Stimulated activated CD4-positive, alpha-beta T cell treated with anti-CD3 and anti-CD28 coated beads, TNF-alpha, amount 100 ng/mL, for 48 hours (primary cell): ENCODE data around the gene HPRT1.
"Not testable (repeated sequence)": the region's sequence is repeated elsewhere in the genome, so short reads cannot be mapped to it uniquely, and the experiment has no call there.

Source experiments
- DNase-seq, 3 donors: peaks; one replicate each; pipeline ENCODE4 v3.0.0-alpha.2; 2020; ENCODE audit warnings: low read depth in 3 of 3

Gene HPRT1

GRCh38 chrX:134460005-134460861, at the start of gene HPRT1:
TSS of gene HPRT1 (plus strand) at chrX:134460165. CDS start at chrX:134460312, 147 bp downstream.
- peak; percentile 37 to 61 (median 58) for DNase-seq

DNA sequence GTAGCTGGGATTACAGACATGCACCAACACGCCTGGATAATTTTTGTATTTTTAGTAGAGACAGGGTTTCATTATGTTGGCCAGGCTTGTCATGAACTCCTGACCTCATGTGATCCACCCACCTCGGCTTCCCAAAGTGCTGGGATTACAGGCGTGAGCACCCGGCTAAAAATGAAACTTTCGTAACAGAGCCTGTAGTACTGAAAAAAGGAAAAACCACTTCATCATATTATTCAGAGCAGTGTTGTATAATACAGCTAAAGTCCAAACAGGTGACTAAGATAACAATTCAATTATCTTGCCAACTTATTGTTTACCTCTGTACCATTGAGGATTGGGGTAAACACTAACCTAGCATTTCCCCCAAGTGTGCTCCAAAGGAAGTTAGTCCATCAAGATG, 43.9 kb upstream of the HPRT1 start:
- DNase-seq: no peak

DNA sequence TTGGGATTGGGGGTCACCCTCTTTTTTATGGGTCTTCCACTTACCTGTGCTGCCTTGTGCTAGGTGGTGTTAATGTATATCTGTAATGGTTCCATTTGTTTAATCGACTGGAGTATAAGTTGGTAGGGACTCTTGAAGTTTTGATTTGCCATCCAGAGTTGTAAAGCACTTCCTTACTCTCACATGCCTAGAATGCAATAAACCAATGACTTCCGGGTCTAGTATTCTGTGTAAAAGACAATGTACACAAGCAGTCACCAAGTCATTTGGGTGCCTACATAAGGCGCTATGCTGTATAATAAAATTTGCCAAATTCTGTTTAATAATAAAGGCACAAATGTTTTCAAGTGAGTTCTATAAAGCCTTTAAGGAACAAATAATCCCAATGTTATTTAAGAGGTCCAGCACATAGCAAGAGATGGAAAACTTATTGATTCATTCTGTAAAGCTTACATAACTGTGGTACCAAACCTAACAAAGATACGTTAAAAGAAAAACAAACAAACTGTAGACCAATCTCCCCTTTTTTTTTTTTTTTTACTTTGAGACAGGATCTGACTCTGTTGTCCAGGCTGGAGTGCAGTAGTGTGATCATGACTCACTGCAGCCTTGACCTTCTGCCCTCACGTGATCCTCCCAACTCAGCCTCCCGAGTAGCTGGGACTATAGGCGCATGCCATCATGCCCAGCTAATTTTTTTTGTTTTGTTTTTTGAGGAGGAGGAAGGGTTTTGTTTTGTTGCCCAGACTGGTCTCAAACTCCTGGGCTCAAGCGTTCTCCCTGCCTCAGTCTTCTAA, 41.5 kb upstream of the HPRT1 start:
- no peak for DNase-seq

GRCh38 chrX:134419784-134420183, 40.2 kb upstream of the HPRT1 start:
- DNase-seq: no peak

DNA sequence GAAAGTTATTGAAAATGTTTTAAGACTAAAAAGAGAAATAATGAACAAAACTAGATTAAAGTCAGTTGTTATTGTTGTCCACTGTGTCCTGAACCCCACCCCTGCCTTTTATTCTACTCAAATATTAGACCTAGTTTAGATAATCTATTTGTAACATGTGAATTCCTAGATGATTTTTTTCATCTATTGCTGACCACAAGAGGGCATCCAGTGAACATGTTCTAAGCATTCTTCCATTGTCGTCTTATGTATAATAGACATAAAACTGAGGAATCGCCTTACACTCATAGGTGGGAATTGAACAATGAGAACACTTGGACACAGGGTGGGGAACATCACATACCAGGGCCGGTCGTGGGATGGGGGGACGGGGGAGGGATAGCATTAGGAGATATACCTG, 36.4 kb upstream of the HPRT1 start:
- no peak for DNase-seq

GRCh38 chrX:134426281-134426680, 33.7 kb upstream of the HPRT1 start:
- DNase-seq: no peak

- no peak for DNase-seq
Measured at GRCh38 chrX:134431894-134432293, 28.1 kb upstream of the HPRT1 start.

GRCh38 chrX:134435894-134436293, 24.1 kb upstream of the HPRT1 start:
- no peak for DNase-seq

DNA sequence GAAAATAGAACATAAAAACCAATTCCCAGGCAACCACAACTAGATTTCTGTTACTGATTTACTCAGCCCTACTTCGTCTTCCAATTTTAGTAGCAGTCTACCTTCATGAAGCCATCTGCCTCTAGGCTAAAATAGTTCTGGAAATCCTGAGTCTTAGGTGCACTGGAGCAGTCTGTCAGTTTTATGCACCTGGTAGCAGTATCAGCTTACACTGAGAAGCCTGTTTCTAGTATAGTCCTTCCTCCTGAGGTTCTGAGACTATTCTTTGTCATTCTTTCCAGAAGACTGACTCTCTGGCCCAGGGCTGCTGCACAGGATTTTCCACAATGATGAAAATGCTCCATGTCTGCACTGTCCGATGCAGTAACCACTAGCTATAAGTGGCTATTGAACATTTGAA, 16.9 kb upstream of the HPRT1 start:
- DNase-seq: no peak

- no peak for DNase-seq
Measured at GRCh38 chrX:134443461-134443860, 16.5 kb upstream of the HPRT1 start.

DNA sequence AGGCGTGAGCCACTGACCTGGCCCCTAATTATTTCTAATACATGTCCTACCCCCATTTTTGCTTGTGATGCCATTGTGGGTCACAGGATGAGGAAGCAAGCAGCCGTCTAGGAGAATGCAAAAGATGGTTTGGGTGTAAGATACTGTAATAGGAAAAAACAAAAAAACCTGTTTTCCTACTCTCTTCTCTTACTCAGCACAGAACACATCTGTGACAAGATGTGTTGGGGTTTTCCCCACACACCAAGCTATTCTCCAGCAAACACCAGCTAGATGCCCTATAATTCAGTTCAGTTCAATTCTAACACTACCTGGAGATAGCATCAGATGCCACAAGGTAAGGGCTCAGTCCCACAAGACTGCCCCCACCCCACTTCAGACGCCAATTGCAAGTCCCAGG, 15.3 kb upstream of the HPRT1 start:
- no peak for DNase-seq

- no peak for DNase-seq
Measured at GRCh38 chrX:134452596-134452995, 7.4 kb upstream of the HPRT1 start.

DNA sequence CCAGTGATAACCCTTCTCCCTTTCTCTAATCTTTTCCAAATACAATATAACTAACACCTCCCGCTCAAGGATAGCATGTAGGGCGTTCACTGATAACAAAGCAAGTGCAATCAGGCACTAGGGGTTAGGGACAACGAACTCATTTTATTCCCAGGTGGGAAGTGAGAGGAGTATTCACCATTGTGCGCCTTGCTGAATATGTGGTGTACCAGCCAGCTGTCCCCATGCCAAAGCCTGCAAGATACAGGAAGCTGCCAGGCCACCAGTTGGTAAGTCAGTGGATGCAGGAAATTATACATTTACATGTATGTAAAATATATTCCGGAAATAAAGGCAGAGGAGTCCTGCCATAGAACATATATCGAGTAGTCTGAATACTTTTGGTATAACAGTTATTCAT, 6.3 kb upstream of the HPRT1 start:
- DNase-seq: no peak

GRCh38 chrX:134454506-134454905, 5.5 kb upstream of the HPRT1 start:
- DNase-seq: no peak

- no peak for DNase-seq
Measured at GRCh38 chrX:134457708-134458107, 2.3 kb upstream of the HPRT1 start.

DNA sequence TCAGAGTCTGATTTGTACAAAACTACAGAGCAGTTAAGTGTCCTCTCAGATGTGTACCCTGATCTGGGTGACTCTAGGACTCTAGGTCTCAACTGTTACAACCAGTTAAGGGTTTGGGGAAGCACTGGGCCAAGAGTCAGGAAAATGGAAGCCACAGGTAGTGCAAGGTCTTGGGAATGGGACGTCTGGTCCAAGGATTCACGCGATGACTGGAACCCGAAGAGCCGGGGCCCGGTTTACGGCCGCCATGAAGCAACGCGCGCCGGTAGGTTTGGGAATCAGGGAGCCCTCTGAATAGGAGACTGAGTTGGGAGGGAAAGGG, 321 bp upstream of the HPRT1 start:
- no peak for DNase-seq

- no peak for DNase-seq
Measured at GRCh38 chrX:134460862-134461220, 876 bp downstream of the HPRT1 start.

DNA sequence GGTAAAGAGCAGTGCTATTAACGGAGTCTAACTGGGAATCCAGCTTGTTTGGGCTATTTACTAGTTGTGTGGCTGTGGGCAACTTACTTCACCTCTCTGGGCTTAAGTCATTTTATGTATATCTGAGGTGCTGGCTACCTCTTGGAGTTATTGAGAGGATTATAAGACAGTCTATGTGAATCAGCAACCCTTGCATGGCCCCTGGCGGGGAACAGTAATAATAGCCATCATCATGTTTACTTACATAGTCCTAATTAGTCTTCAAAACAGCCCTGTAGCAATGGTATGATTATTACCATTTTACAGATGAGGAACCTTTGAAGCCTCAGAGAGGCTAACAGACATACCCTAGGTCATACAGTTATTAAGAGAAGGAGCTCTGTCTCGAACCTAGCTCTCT, 1.5 kb downstream of the HPRT1 start:
- no peak for DNase-seq

DNA sequence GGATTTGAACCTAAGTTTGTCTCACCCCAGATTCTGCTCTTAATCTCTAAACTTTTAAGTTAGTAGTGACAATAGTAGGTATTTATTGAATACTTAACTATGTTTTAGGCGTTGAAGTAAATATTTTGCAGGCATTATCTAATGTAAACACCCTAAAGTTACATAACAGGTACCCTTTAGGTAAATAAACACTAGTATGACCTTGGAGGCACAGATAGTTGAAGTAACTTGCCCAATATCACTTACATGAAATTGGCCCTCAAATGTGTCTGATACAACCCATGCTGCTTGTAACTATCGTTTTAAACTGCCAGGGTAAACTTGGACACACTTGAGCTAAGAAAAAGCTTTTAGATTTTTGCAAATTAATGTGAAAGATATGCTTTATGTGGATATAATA, 3.0 kb downstream of the HPRT1 start:
- no peak for DNase-seq

GRCh38 chrX:134464453-134464852, 4.5 kb downstream of the HPRT1 start:
- not testable (repeated sequence) for DNase-seq

- DNase-seq: no peak
Measured at GRCh38 chrX:134469486-134469885, 9.5 kb downstream of the HPRT1 start.

GRCh38 chrX:134470013-134470412, 10.0 kb downstream of the HPRT1 start:
- no peak for DNase-seq

DNA sequence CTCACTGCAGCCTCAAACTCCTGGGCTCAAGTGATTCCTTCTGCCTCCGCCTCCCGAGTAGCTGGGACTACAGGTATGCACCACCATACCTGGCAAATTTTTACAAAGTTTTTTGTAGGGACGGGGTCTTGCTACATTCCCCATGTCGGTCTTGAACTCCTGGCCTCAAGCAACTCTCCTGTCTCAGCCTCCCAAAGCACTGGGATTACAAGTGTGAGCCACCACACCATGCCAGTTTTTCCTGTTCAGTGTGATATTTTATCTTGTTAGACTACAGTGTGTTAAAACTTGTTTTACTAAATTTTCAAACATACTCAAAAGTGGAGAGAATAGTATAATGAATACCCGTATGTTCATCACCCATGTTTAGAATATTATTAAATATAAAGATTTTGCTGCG, 12.1 kb downstream of the HPRT1 start:
- no peak for DNase-seq
